Stimulated activated CD4-positive, alpha-beta T cell treated with anti-CD3 and anti-CD28 coated beads, Interleukin-2, amount 100 ng/mL, for 48 hours (primary cell): ENCODE measurements around the gene MDM4.

Experiments
- DNase-seq, 2 donors: peaks; one replicate each; pipeline ENCODE4 v3.0.0-alpha.2; 2020

Gene MDM4

GRCh38 chr1:204581759-204582158, 65.6 kb downstream of the MDM4 start:
- DNase-seq = no peak

GRCh38 chr1:204583909-204584632, 67.9 kb downstream of the MDM4 start:
- DNase-seq = no peak

DNA sequence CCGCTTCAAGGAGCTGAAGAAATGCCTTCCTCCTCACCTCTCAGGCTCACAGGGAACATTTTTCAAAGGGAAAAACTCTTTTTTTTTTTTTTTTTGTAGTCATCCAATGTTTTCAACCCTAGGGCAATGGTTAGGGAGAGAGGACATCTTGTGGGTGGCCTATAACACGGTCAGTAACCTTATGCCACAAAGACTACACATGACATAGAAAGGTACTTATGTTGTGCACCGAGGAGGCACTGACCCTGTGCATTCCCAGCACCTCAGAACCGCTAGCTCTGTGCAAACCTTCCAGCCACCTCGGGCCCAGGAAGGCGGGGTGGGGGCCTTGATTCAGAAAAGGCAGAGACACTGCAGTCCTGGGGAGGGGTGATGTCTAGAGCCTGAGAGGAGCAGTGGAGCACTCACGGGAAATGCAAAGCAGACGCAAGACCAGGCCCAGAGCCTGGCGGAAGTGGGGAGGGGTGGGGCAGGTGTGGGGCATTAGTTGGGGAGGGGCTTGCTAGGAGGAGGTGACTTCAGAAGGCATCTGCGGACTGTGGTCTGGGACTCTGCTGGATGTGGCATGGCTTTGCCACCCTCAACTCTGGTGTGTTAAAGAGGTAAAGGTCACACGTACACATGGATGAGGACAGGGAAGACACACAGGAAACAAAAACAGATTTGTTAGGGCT, 68.6 kb downstream of the MDM4 start:
- no peak for DNase-seq

GRCh38 chr1:204587621-204588020, 71.4 kb downstream of the MDM4 start:
- no peak for DNase-seq

GRCh38 chr1:204588826-204589225, 72.6 kb downstream of the MDM4 start:
- DNase-seq = no peak

DNA sequence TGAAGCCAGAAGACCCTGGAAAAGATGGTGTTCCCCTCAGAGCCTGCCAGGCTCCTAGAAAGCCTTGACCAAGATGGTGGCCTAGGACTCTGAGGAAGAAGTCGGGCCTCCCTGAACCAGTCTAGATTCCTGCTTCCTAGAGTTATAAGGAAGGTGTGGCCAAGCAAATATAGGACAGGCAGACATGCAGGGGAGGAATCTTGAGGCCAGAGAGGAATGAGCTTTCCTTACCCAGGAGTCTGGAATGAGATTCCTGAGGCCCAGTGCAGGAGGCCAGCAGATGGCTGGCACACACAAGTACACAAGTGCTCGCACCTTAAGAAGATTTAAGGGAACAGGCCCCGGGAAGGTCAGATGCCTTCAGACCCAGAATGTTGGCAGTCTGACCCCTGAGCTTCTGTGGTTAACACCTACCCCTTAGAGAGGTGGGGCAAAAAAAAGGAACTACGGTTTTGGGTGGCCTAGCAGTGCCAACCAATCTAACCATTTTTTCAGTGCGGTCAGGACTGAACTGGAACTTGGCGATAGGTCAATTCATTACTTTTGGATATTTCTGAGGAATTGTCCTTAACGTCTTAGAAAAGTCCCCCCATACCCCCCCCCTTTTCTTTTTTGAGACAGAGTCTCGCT, 73.3 kb downstream of the MDM4 start:
- no peak for DNase-seq

DNA sequence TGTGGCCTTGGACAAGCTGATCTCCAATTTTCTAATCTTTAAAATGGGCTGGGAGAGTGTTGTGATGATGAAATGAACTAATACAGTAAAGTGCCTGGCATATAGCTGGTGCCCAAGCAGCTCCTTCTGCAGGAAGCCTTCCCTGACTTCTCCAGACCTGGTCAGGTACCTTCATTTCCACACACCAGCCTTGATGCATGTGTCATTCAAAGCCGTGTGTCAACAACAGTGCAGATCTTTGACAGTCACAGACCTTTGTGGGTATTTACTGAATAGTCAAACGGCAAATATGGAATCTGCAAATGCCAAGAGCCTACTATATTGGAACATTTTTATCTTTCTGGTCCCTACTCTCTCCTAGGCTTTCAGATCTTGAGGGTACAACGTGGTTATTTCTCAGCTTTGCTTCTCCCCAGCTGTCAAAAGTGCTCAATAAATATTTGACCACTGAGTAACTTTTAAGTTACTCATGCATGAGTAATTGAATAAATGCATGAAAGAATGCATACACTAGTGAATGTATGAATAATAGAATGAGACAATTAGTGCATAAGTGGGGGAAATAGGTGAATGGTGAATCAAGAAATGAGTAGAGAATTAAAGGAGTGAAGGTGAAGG, 75.4 kb downstream of the MDM4 start:
- DNase-seq = no peak

- no peak for DNase-seq
Observed at GRCh38 chr1:204592246-204592948, 76.2 kb downstream of the MDM4 start.

- DNase-seq = no peak
Observed at GRCh38 chr1:204598319-204598969, 82.2 kb downstream of the MDM4 start.

DNA sequence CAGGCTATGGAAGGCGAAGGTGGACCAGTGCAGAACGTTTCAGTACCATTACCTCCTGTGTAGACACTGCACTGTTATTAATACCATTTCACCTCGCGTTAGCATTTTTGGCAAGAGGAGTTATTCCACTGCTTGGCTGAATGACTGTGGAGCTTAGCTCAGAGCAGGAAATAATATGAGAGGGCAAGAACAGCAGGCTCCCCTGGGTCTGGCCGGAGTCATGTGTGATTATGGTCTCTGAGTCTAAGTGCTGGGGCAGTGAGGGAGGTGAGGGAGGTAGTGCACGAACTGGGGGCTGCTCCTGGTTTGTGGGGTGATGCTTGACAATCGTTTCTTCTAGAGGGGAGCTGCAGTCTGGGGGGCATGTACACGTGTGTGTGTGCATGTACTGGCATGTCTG, 82.9 kb downstream of the MDM4 start:
- DNase-seq = no peak

- DNase-seq = no peak
Observed at GRCh38 chr1:204599596-204599995, 83.4 kb downstream of the MDM4 start.

GRCh38 chr1:204600203-204600602, 84.0 kb downstream of the MDM4 start:
- DNase-seq = no peak

- no peak for DNase-seq
Observed at GRCh38 chr1:204600968-204601367, 84.8 kb downstream of the MDM4 start.

- DNase-seq = no peak
Observed at GRCh38 chr1:204602111-204602579, 85.9 kb downstream of the MDM4 start.

DNA sequence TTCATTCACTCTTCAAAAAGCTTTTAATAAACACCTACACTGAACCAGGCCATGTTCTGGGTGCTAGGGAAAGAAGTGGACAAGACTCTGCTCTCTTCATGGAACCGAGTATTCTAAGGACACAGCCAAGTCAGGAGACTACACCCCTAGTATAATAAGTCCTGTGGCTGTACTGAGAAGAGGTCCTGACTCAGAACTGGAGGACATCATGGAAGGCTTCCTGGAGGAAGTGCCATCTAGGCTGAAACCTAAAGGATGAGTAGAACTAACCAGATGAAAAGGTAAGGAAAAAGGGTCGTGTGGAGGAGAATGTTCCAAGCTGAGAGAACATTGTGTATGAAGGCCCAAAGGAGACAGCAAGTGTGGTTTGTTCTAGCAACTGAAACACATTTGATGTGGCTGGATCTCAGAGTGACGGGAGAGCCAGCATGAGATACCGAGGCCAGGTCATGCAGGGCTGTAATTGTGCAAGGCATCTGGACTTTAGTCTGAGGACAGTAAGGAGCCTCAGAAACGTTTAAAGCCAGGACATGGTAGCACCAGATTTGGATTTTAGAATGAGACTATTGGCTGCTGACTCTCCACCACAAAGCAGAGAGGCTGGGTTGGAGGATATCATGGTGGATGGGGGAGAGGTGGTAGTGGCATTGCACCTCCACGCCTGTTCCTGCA, 86.8 kb downstream of the MDM4 start:
- no peak for DNase-seq

- no peak for DNase-seq
Observed at GRCh38 chr1:204605791-204606190, 89.6 kb downstream of the MDM4 start.
